Measurements from ENCODE around the gene PLEKHA5. TPM values are rescaled to one million over a fixed set of nuclear protein-coding genes. Genes with fewer than 3 reads are reported as not detected.
A peak's percentile ranks its signal among the peaks of the same experiment; 100 is the strongest.
"Not testable (repeated sequence)": the region's sequence is repeated elsewhere in the genome, so short reads cannot be mapped to it uniquely, and the experiment has no call there.

Gene PLEKHA5
- total RNA-seq, 1 donor from 2014 or later, result 62.5 TPM

DNA sequence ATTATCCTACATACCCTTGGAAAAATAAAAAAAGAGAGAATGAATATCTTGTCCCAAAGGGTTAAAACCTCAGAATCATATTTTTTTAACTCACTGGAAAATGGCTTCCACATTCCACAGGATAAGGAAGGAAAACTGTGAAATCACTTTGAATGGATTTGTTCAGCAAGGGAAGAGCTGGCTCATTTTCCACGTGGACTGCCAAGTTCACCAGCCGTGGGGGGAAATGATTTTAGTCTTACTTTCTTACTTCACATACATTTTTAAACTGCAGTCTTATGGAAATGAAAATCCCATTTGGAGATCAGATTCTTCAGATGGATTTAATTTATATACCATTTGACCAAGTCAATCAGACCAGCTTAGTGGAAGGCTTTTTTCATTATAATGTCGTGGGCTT, 279.8 kb downstream of the PLEKHA5 start:
- ATAC-seq, result no peak
- intact Hi-C loops (cut with micrococcal nuclease), result no loop called here
- DNase-seq, result no peak

DNA sequence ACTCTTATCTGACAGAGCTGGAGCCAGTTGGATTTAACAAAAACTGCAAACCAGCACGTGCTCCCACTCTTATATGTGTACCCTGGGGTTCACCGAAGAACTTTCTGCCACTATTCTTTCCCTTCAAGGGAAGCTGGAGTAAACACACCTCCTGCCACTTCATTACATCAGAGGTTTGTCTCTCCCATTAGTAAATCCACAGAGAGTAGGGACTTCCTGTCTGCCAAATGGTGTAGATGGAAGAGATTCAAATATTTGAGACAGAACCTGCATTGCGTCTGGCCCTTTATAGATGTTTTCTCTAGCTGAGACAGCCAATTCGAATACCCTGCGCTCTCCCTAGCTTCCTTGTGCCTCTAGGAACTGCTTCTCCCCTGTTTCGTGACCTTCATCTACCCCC, 280.7 kb downstream of the PLEKHA5 start:
- ATAC-seq (peak; percentile 71), DNase-seq (no peak)
- intact Hi-C loops (cut with micrococcal nuclease), result no loop called here

DNA sequence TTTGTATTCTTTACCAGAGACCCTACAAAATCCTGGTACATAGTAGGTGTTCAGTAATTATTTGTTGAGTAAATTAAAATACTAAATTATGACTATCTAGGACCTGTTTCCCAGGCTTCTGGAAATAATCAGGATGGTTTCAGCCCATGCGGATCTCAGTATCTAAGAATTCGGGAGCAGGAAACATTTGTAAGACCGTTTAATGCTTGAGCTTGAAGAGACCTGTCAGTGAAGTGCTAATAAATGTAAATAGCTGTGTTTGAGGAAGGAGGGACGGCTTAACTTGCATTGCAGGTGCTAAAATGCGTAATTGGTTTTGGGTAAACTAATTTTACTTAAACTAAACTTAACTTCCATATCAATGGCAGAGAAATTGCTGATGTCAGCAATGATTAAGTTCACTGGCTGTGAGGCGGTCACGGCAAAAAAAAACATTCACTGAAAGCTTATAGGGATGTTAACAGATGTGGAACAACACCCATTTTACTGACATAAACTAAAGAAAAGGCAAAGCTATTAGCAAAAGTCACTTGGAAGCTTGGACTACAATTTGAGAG, 281.2 kb downstream of the PLEKHA5 start:
- intact Hi-C loops (cut with micrococcal nuclease), result no loop called here
- DNase-seq (no peak), ATAC-seq (peak; percentile 31)

DNA sequence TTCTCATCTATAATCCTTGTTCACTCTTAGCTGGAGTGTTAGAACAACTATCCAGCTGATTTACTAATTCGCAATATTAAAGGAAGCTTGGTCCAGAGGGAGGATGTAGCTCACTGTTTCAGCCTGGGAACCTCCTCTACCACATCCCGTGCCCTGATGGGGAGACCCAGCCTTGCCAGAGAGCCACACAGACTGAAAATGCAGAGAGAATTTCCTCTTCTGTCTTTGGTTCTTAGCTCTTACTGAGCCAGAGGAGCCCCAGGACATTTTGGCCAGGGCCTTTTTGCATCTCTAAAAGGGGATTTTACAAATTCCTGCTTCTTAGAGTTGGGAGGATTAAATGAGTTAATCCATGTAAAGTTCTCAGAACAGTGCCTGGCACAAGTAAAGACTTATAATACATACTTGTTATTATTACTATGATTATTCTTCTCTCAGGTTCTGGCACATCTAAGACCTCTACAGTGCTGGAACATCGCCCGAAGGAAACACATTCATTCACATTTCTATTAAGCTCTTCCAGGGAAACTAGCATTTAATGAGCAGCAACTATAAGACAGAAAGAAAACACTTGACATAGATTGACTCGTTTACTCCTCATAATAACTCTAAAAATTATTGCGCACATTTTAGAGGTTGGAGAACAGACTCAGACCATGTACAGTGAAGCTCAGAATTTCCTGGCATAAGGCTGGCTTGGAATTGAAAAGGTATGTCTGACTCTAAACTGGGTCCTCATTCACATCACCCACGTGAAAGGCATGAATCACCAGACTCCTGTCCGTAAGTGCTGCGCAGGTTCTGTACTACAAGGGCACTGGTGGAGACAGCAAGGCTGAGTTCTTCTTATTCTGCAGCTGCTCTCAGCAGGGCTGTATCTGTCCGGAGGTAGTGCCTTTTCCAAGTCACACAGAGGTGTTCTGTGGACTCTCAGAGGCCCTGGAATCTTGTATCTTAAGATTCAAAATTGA, 282.0 kb downstream of the PLEKHA5 start:
- ATAC-seq, result peak; percentile 63
- intact Hi-C loops (cut with micrococcal nuclease), result no loop called here
- DNase-seq, result no peak

DNA sequence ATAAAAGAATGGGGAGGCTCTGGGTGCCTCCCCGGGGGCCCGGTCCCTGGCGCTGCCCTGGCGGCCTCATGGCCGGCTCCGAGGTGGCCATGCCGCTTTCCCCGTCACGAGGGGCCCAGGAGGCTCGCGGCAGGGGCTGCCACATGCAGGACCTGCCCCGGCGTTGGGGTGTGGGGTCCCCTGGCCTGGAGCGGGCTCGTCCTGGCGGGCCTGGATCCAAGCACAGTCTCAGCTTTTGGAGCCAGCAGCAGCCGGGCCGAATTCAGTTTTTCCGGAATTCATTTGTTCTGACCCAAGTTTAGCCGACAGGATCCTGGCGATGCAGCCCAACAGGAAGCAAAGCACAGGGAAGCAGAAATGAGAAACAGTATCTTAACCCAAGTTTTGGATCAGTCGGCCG, 283.3 kb downstream of the PLEKHA5 start:
- ATAC-seq (no peak), DNase-seq (peak; percentile 32)
- intact Hi-C loops (cut with micrococcal nuclease), result no loop called here

DNA sequence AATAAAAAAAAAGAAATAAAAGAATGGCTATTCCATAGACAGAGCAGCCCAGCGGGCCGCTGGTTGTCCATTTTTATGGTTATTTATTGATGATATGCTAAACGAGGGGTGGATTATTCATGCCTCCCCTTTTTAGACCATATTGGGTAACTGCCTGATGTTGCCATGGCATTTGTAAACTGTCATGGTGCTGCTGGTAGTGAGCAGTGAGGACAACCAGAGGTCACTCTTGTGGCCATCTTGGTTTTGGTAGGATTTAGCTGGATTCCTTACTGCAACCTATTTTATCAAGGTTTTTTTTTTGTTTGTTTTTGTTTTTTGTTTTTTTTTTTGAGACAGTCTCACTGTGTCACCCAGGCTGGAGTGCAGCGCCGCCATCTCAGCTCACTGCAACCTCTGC, 284.0 kb downstream of the PLEKHA5 start:
- DNase-seq; ATAC-seq; intact Hi-C loops (cut with micrococcal nuclease): not testable (repeated sequence)

DNA sequence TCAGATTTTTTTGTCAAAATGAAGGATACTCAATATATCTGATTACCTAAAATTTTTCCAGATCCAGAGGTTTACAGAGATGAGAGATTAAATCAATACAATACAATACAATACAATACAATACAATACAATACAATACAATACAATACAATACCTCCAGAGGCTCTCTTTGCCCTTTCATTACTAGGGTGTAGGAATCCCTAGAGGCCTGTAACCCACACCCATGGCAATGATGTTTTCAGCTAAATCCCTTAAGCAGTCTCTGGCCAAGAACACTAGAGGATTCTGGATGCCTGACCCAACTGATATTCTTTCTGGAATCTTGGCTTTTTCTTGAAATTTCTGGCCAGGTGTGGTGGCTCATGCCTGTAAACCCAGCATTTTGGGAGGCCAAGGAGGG, 286.0 kb downstream of the PLEKHA5 start:
- intact Hi-C loops (cut with micrococcal nuclease), result no loop called here

DNA sequence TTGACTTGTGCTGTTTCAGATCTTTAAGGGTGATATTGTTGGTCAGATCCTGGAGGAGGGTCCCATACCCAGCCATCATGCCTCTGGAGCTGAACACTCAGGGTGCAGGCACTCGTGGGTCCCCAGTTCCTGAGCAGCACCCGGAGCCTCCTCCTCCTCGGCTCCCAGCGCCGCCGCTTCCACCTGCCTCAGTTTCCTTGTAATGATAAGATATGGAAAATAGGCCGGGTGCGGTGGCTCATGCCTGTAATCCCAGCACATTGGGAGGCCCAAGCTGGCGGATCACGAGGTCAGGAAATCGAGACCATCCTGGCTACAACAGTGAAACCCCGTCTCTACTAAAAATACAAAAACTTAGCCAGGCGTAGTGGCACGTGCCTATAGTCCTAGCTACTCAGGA, 289.6 kb downstream of the PLEKHA5 start:
- DNase-seq (no peak), ATAC-seq (no peak)
- intact Hi-C loops (cut with micrococcal nuclease), result no loop called here

More for the DNA sequence above, 286.0 kb downstream of the PLEKHA5 start:
- ATAC-seq (no peak), DNase-seq (no peak)

DNA sequence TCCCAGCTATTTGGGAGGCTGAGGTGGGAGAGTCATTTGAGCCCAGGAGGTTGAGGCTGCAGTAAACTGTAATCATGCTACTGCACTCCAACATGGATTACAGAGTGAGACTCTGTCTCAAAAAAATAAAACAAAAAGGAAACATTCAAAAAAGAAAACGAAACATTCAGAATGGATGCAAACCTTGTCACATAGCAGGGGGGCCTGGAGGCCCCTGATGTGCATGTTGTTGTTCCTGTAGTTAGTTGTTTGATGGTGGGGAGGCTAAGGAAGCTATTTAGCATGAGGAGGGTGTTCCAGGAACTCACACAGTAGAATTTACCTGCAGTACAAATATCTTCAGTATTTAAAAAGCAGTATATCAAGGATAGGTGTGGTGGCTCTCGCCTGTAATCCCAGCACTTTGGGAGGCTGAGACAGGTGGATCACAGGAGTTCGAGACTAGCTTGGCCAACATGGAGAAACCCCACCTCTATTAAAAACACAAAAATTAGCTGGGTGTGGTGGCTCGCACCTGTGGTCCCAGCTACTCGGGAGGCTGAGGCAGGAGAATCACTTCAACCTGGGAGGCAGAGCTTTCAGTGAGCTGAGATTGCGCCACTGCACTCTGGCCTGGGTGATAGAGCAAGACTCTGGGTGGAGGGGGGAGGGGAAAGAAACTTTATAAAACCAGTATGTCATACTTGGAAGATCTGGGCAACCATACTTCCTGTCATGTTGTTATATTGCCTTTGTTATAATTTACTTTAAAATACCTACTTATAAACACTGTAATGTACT, 292.2 kb downstream of the PLEKHA5 start:
- DNase-seq (no peak), ATAC-seq (no peak)
- intact Hi-C loops (cut with micrococcal nuclease), result no loop called here

DNA sequence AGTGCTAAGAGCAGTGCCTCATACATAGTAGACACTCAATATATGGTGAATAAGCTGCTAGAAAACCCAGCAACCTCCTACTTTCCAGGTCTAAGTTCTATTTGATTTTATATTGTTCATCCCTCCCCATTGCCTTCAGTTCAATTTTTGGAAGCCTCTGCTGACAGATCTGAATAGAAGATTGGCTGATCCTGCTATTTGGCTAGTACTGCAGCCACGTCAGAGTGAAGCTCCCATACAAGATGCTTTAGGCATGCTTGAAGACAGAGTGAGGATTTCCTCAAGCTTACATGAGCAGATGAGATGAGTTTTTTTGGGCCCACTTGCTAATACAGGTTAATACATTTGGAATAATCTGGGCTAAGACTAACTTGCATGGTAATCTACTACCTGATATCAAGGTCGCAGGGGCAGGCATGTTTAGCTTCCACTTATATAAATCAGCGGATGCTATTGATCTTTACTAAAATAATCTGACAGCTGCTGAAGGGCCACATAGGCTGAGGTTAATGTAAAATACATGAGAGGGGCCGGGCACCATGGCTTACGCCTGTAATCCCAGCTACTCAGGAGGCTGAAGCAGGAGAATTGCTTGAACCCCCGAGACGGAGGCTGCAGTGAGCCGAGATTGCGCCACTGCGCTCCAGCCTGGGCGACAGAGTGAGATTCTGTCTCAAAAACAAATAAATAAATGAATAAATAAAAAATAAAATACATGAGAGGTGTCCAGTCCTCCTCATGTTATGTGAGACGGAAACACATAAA, 293.8 kb downstream of the PLEKHA5 start:
- intact Hi-C loops (cut with micrococcal nuclease), result no loop called here
- no peak for DNase-seq
- ATAC-seq, result no peak
